Neural progenitor cell (in vitro differentiated cells): ENCODE results near the gene POP7. TPM values are rescaled to one million over a fixed set of nuclear protein-coding genes. Genes with fewer than 3 reads are reported as not detected.

Experiments
- DNase-seq: peaks from one replicate; pipeline ENCODE4 v3.0.0-alpha.2; 2016; ENCODE audit warnings: low spot score
- H2AFZ ChIP-seq: fragments of 200-600 bp; sonication (generic); replicated peaks from 2 replicates; pipeline ENCODE4 v1.6.1; 2016; ENCODE audit warnings: antibody characterized with exemption
- H3F3A ChIP-seq: fragments of 200-600 bp; sonication (generic); 2 replicates; pipeline ENCODE4 v1.6.1; 2016; ENCODE audit warnings: antibody characterized with exemption, low read depth
- H3K27ac ChIP-seq: fragments of 200-600 bp; sonication (generic); 2 replicates; pipeline ENCODE4 v1.5.1; 2016; ENCODE audit warnings: mild to moderate bottlenecking
- H3K27me3 ChIP-seq: fragments of 200-600 bp; sonication (generic); 2 replicates; pipeline ENCODE4 v1.6.1; 2016; ENCODE audit warnings: mild to moderate bottlenecking, moderate library complexity
- H3K36me3 ChIP-seq: fragments of 200-600 bp; sonication (generic); 2 replicates; pipeline ENCODE4 v1.5.1; 2016
- H3K4me1 ChIP-seq: fragments of 200-600 bp; sonication (generic); 2 replicates; pipeline ENCODE4 v1.6.1; 2016; ENCODE audit warnings: mixed run types
- H3K4me2 ChIP-seq: fragments of 200-600 bp; sonication (generic); 2 replicates; pipeline ENCODE4 v1.6.1; 2016
- H3K4me3 ChIP-seq: fragments of 200-600 bp; sonication (generic); 2 replicates; pipeline ENCODE4 v1.5.1; 2016
- H3K79me2 ChIP-seq: fragments of 200-600 bp; sonication (generic); 2 replicates; pipeline ENCODE4 v1.6.1; 2016; ENCODE audit warnings: low read depth
- H3K9ac ChIP-seq: fragments of 200-600 bp; sonication (generic); 2 replicates; pipeline ENCODE4 v1.6.1; 2016
- H3K9me3 ChIP-seq: fragments of 200-600 bp; sonication (generic); 2 replicates; pipeline ENCODE4 v1.5.1; 2016; ENCODE audit warnings: low read depth
- H4K20me1 ChIP-seq: fragments of 200-600 bp; sonication (generic); 2 replicates; pipeline ENCODE4 v1.6.1; 2016; ENCODE audit warnings: low read depth
- H3K27ac Mint-ChIP-seq: 3 replicates; pipeline ENCODE4 v1.8.0; 2021; ENCODE audit warnings: mixed read lengths
- H3K27me3 Mint-ChIP-seq: 2 replicates; pipeline ENCODE4 v1.8.0; 2022; ENCODE audit warnings: low read depth, mild to moderate bottlenecking, inconsistent platforms, moderate library complexity, mixed read lengths; ENCODE audit not compliant: insufficient read depth
- H3K36me3 Mint-ChIP-seq: 3 replicates; pipeline ENCODE4 v1.8.0; 2021; ENCODE audit warnings: mixed read lengths
- H3K4me1 Mint-ChIP-seq: 3 replicates; pipeline ENCODE4 v1.8.0; 2021; ENCODE audit warnings: mixed read lengths
- H3K4me3 Mint-ChIP-seq: 3 replicates; pipeline ENCODE4 v1.8.0; 2021; ENCODE audit warnings: mild to moderate bottlenecking, moderate library complexity, mixed read lengths
- H3K9me3 Mint-ChIP-seq: 3 replicates; pipeline ENCODE4 v1.8.0; 2020; ENCODE audit warnings: mixed read lengths
- CTCF ChIP-seq: fragments of 200-600 bp; sonication (generic); IDR thresholded peaks from 2 replicates; pipeline ENCODE4 v1.5.1; 2017; ENCODE audit warnings: antibody characterized with exemption, mild to moderate bottlenecking
- EZH2 ChIP-seq: fragments of 200-600 bp; sonication (generic); IDR thresholded peaks from 2 replicates; pipeline ENCODE4 v1.6.1; 2017; ENCODE audit warnings: antibody characterized with exemption, mild to moderate bottlenecking, moderate library complexity
- EZH2phosphoT487 ChIP-seq: fragments of 200-600 bp; sonication (generic); IDR thresholded peaks from 2 replicates; pipeline ENCODE4 v1.6.1; 2017; ENCODE audit warnings: antibody characterized with exemption
- total RNA-seq: library from RNA; depleted of rRNA; stranded (reverse); fragments of >200 nt; gene quantifications from 2 replicates; pipeline ENCODE4 v1.2.3, GENCODE V29; 2015; ENCODE audit warnings: low replicate concordance

The POP7 gene
- total RNA-seq, 1 donor from 2014 or later, result 19.4 TPM

GRCh38 chr7:100681491-100682227, 24.3 kb upstream of the POP7 start:
- no peak overlapping the region for H2AFZ ChIP-seq
- Mint-ChIP-seq H3K27me3 (peaks cover 3% of the 10 kb centered on the region), H3K4me3 (no peak overlapping the region), H3K4me1 (peaks cover 4% of the 10 kb centered on the region), H3K9me3 (no peaks in the 10 kb centered on the region), H3K36me3 (peaks cover 12% of the 10 kb centered on the region), H3K27ac (no peak overlapping the region)
- no peak for TF ChIP-seq CTCF
- TF ChIP-seq EZH2, result no peak
- TF ChIP-seq EZH2phosphoT487, result no peak
- peaks cover 70% of the 10 kb centered on the region for H4K20me1 ChIP-seq
- no peak overlapping the region for H3K4me3 ChIP-seq
- H3K79me2 ChIP-seq, result no peaks in the 10 kb centered on the region
- no peak for DNase-seq
- no peaks in the 10 kb centered on the region for H3K4me1 ChIP-seq
- H3K4me2 ChIP-seq, result no peak overlapping the region
- H3K9ac ChIP-seq, result no peak overlapping the region
- no peaks in the 10 kb centered on the region for H3K36me3 ChIP-seq
- peak overlapping the region; percentile 58 for H3K27ac ChIP-seq
- H3F3A ChIP-seq, result peaks cover 51% of the 10 kb centered on the region
- no peaks in the 10 kb centered on the region for H3K27me3 ChIP-seq
- H3K9me3 ChIP-seq, result no peaks in the 10 kb centered on the region

- Histone ChIP-seq H3K27me3 (no peaks in the 10 kb centered on the region), H3F3A (peaks cover 50% of the 10 kb centered on the region), H4K20me1 (peaks cover 70% of the 10 kb centered on the region), H3K79me2 (no peaks in the 10 kb centered on the region), H3K9me3 (no peaks in the 10 kb centered on the region), H3K27ac (peak overlapping the region; percentile 58), H3K4me2 (no peak overlapping the region), H3K4me3 (no peak overlapping the region), H2AFZ (no peak overlapping the region), H3K9ac (no peak overlapping the region), H3K4me1 (no peaks in the 10 kb centered on the region), H3K36me3 (no peaks in the 10 kb centered on the region)
- H3K27me3 Mint-ChIP-seq, result peaks cover 3% of the 10 kb centered on the region
- TF ChIP-seq CTCF (no peak), EZH2phosphoT487 (no peak), EZH2 (no peak)
- no peak overlapping the region for H3K4me3 Mint-ChIP-seq
- no peak overlapping the region for H3K27ac Mint-ChIP-seq
- H3K4me1 Mint-ChIP-seq, result peaks cover 4% of the 10 kb centered on the region
- DNase-seq, result no peak
- H3K9me3 Mint-ChIP-seq, result no peaks in the 10 kb centered on the region
- H3K36me3 Mint-ChIP-seq, result peaks cover 12% of the 10 kb centered on the region
Observed at GRCh38 chr7:100682228-100682741, 23.6 kb upstream of the POP7 start.

- TF ChIP-seq EZH2phosphoT487 (no peak), EZH2 (no peak), CTCF (no peak)
- Histone ChIP-seq H3K36me3 (no peaks in the 10 kb centered on the region), H3K27ac (no peak overlapping the region), H4K20me1 (peaks cover 74% of the 10 kb centered on the region), H3K79me2 (peaks cover 6% of the 10 kb centered on the region), H3K4me3 (no peak overlapping the region), H3K9me3 (no peaks in the 10 kb centered on the region), H3K27me3 (no peaks in the 10 kb centered on the region), H3K4me1 (no peaks in the 10 kb centered on the region), H3K9ac (no peak overlapping the region), H3F3A (peaks cover 44% of the 10 kb centered on the region), H3K4me2 (no peak overlapping the region), H2AFZ (no peak overlapping the region)
- peaks cover 10% of the 10 kb centered on the region for H3K36me3 Mint-ChIP-seq
- no peak overlapping the region for H3K4me3 Mint-ChIP-seq
- H3K27me3 Mint-ChIP-seq, result peaks cover 3% of the 10 kb centered on the region
- DNase-seq, result no peak
- no peaks in the 10 kb centered on the region for H3K9me3 Mint-ChIP-seq
- H3K4me1 Mint-ChIP-seq, result peaks cover 4% of the 10 kb centered on the region
- H3K27ac Mint-ChIP-seq, result peak overlapping the region; percentile 74
Observed at GRCh38 chr7:100682991-100683658, 22.8 kb upstream of the POP7 start.
